Measurements from ENCODE around the gene CLDND2. TPM values are rescaled to one million over a fixed set of nuclear protein-coding genes. Genes with fewer than 3 reads are reported as not detected.

The CLDND2 gene
- total RNA-seq, 1 experiment from 2014 or later = not detected

- WGBS (ENCODE audit: extremely low coverage, insufficient read length, low lambda C conversion rate) = no CpG with 5 or more reads among the region's 45 CpGs
- peaks cover 0 to 8% (median 6%) of the 10 kb centered on the region in 3 experiments; a peak in 5 of 7 replicates for H3K36me3 Mint-ChIP-seq (ENCODE audit: insufficient read depth in 1 of 3, low read depth in 3 of 3)
- peak overlapping the region; percentile 79 for H2BK120ac ChIP-seq (ENCODE audit: low read depth, low read length, poor library complexity, severe bottlenecking)
- H3K14ac ChIP-seq (ENCODE audit: insufficient read depth, low read length) = peak overlapping the region; percentile 84; the same call in 1 of the 2 replicates
- no peak for TF ChIP-seq CTCF (conservative IDR thresholded peaks at IDR 0.05)
- H3K79me2 ChIP-seq (ENCODE audit: insufficient read depth, low read length) = no peaks in the 10 kb centered on the region
- peaks cover 26 to 50% of the 10 kb centered on the region in 2 experiments for H3K4me1 Mint-ChIP-seq
- H2BK15ac ChIP-seq (ENCODE audit: low read depth, low read length) = no peak overlapping the region
- peak overlapping the region; percentile 77 for H2BK5ac ChIP-seq (ENCODE audit: insufficient read length, low read length)
- H3K9me3 Mint-ChIP-seq = no peaks in the 10 kb centered on the region; a peak in 1 of 5 replicates
- DNase-seq = peak; percentile 99
- H2BK12ac ChIP-seq (ENCODE audit: insufficient read length, low read depth, low read length) = no peak overlapping the region
- no peaks in the 10 kb centered on the region for H4K20me1 ChIP-seq (ENCODE audit: control insufficient read depth, insufficient read depth, insufficient read length)
- peak overlapping the region; percentile 73 for H3T11ph ChIP-seq (ENCODE audit: low read length)
- H3K4me2 ChIP-seq (ENCODE audit: insufficient read depth, insufficient read length, low read length) = peak overlapping the region; percentile 85
- no peak overlapping the region; the same call in 1 of the 2 replicates for H3K4ac ChIP-seq (ENCODE audit: low read depth, low read length)
- H4K91ac ChIP-seq (ENCODE audit: insufficient read length, low read depth, low read length) = no peak overlapping the region
- no peaks in the 10 kb centered on the region for H3K9me3 ChIP-seq (ENCODE audit: control insufficient read depth, low read depth, low read length)
- peak overlapping the region; percentile 70 for H3K27ac ChIP-seq (ENCODE audit: insufficient read length, low read depth, low read length)
- no peak overlapping the region for H3K56ac ChIP-seq (ENCODE audit: insufficient read length, low read depth, low read length)
- H3K4me3 Mint-ChIP-seq = peak overlapping the region; percentile 90 to 93
- H4K8ac ChIP-seq (replicated peaks; ENCODE audit: insufficient read length, low read depth, low read length) = no peak overlapping the region
- no peaks in the 10 kb centered on the region for H3K4me1 ChIP-seq (ENCODE audit: insufficient read depth, low read length)
- peak overlapping the region; percentile 98 for H3K27ac Mint-ChIP-seq
- H2AK5ac ChIP-seq (ENCODE audit: insufficient read length, low read length) = no peak overlapping the region
- H2BK20ac ChIP-seq (ENCODE audit: low read depth, low read length, poor library complexity, severe bottlenecking) = no peak overlapping the region
- H3K27me3 ChIP-seq (ENCODE audit: insufficient read depth, low read length) = no peaks in the 10 kb centered on the region
- H3K23ac ChIP-seq (ENCODE audit: insufficient read length, low read depth, low read length) = no peak overlapping the region
- no peak overlapping the region for H2AFZ ChIP-seq (ENCODE audit: low read length)
- H4K5ac ChIP-seq (ENCODE audit: insufficient read length, low read depth, low read length) = no peak overlapping the region
- H3K23me2 ChIP-seq (ENCODE audit: insufficient read length, low read depth, low read length, poor library complexity, severe bottlenecking) = peaks cover 8% of the 10 kb centered on the region
- peak overlapping the region; percentile 93 for H3K9ac ChIP-seq (ENCODE audit: extremely low read depth, insufficient read length, low read length)
- peak overlapping the region; percentile 84 for H3K18ac ChIP-seq (ENCODE audit: insufficient read length, low read depth, low read length)
- no peaks in the 10 kb centered on the region for H3K79me1 ChIP-seq (ENCODE audit: insufficient read depth, low read depth, low read length, poor library complexity, severe bottlenecking)
- H3K27me3 Mint-ChIP-seq (ENCODE audit: low read depth) = peaks cover 1% of the 10 kb centered on the region; the same call in 1 of the 2 replicates
Observed at GRCh38 chr19:51394050-51394836, 25.4 kb upstream of the CLDND2 start.

Measured in H9 (cell line).